Esophagus (tissue), 2 donors: ENCODE data around the gene DOLPP1. TPM values are rescaled to one million over a fixed set of nuclear protein-coding genes. Genes with fewer than 3 reads are reported as not detected.

ENCODE experiments used
- H3K27ac ChIP-seq, 2 donors: one replicate each; pipeline ENCODE4 v1.5.1; 2013; ENCODE audit warnings: low read depth in 2 of 2, mild to moderate bottlenecking in 2 of 2, inconsistent platforms in 1 of 2, low read length in 1 of 2, moderate library complexity in 1 of 2
- H3K27me3 ChIP-seq, 2 donors: one replicate each; pipeline ENCODE4 v1.6.1; 2013; ENCODE audit warnings: low read length in 2 of 2, control low read depth in 1 of 2, mild to moderate bottlenecking in 1 of 2; ENCODE audit not compliant: insufficient read depth in 2 of 2, control insufficient read depth in 1 of 2
- H3K36me3 ChIP-seq, 2 donors: one replicate each; pipeline ENCODE4 v1.6.1; 2013; ENCODE audit warnings: low read length in 1 of 2; ENCODE audit not compliant: control insufficient read depth in 2 of 2, insufficient read depth in 2 of 2
- H3K4me1 ChIP-seq, 2 donors: one replicate each; pipeline ENCODE4 v1.6.1; 2013; ENCODE audit warnings: low read length in 1 of 2; ENCODE audit not compliant: control insufficient read depth in 2 of 2, insufficient read depth in 2 of 2
- H3K4me3 ChIP-seq, 2 donors: one replicate each; pipeline ENCODE4 v1.5.1; 2013; ENCODE audit warnings: low read length in 2 of 2, mild to moderate bottlenecking in 2 of 2, low read depth in 1 of 2, moderate library complexity in 1 of 2
- H3K9me3 ChIP-seq, 2 donors: one replicate each; pipeline ENCODE4 v1.6.1; 2013; ENCODE audit warnings: mild to moderate bottlenecking in 2 of 2, low read depth in 1 of 2, low read length in 1 of 2, moderate library complexity in 1 of 2; ENCODE audit not compliant: control insufficient read depth in 2 of 2, insufficient read depth in 1 of 2
- WGBS, 2 donors: extraction: QIAGEN DNeasy Blood & Tissue Kit; methylation state at CpG; one replicate each; pipeline ENCODE4 v1.1.7; 2013; 5-methylcytosine and 5-hydroxymethylcytosine counted together
- polyA plus RNA-seq, 2 donors: library from polyadenylated mRNA; stranded (reverse); fragments of 200-250 nt; gene quantifications; one replicate each; pipeline ENCODE4 v1.2.3, GENCODE V29; 2013
- donor health status: healthy with polysubstance abuse.
- donor health status: Bipolar disorder and iron deficiency.

DOLPP1 gene
- polyA plus RNA-seq, 2 donors: 11.4 to 16.5 TPM

DNA sequence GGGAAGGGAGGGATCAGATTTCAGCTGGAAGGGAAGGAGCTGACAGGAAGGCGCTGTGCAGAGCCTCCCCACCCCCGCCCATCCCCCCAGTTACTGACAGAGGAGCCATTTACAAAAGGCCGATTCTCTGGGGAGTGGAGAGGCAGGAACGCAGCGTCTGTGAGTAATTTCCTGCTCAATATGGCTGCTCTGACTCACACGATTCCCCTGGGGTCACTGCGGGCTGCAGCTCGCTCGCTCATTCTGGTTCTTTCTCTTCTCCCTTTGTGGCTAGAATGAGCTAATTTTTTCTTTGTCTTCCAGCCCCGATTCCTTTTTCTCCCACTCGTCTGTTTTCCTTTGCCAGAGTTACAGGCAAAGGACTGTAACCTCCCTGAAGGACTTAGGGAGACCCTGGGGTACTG is 59.1 kb downstream of the DOLPP1 start:
- H3K4me1 ChIP-seq: peaks cover 13 to 24% of the 10 kb centered on the region in 2 donors
- H3K9me3 ChIP-seq: no peaks in the 10 kb centered on the region
- H3K36me3 ChIP-seq: peaks cover 2 to 30% of the 10 kb centered on the region in 2 donors
- WGBS, 2 donors: 0 to 1% methylated on average over 11 of the region's 11 CpGs
- no peaks in the 10 kb centered on the region for H3K27me3 ChIP-seq
- H3K4me3 ChIP-seq: peak overlapping the region; percentile 40 to 44
- peak overlapping the region; percentile 99 to 100 for H3K27ac ChIP-seq

Other genes starting within 250 kb of the DOLPP1 start
- 1 to 10 TPM; 4.0 to 6.7 TPM for gene KYAT1, start 199.2 kb upstream of the DOLPP1 start, polyA plus RNA-seq
- 10 to 100 TPM; 38.5 to 55.6 TPM for gene LRRC8A, start 199.0 kb upstream of the DOLPP1 start, polyA plus RNA-seq
- gene PHYHD1, start 160.1 kb upstream of the DOLPP1 start, polyA plus RNA-seq: 10 to 100 TPM; 19.8 to 39.5 TPM
- gene DOLK, start 133.5 kb upstream of the DOLPP1 start, polyA plus RNA-seq: 10 to 100 TPM in 1 of 2 donors, 1 to 10 TPM in 1; 5.3 to 11.6 TPM
- gene NUP188, start 133.4 kb upstream of the DOLPP1 start, polyA plus RNA-seq: 10 to 100 TPM; 19.7 to 21.8 TPM
- 100 to 1,000 TPM; 144 to 183 TPM for gene SH3GLB2, start 52.8 kb upstream of the DOLPP1 start, polyA plus RNA-seq
- 10 to 100 TPM; 25.5 to 36.2 TPM for gene MIGA2, start 44.5 kb upstream of the DOLPP1 start, polyA plus RNA-seq
- 10 to 100 TPM; 26.6 to 36.7 TPM for gene CRAT, start 29.7 kb downstream of the DOLPP1 start, polyA plus RNA-seq
- gene PTPA, start 30.3 kb downstream of the DOLPP1 start, polyA plus RNA-seq: 100 to 1,000 TPM in 1 of 2 donors, 10 to 100 TPM in 1; 80.0 to 126 TPM
- gene IER5L, start 97.2 kb downstream of the DOLPP1 start, polyA plus RNA-seq: 1 to 10 TPM; 5.4 to 8.4 TPM